ENCODE data around the gene PTPRD. TPM values are rescaled to one million over a fixed set of nuclear protein-coding genes. Genes with fewer than 3 reads are reported as not detected.

Gene PTPRD
- total and polyA plus RNA-seq, 2 of the 4 experiments (the other 2 are of a cell fraction): 0.07 to 0.18 TPM

DNA sequence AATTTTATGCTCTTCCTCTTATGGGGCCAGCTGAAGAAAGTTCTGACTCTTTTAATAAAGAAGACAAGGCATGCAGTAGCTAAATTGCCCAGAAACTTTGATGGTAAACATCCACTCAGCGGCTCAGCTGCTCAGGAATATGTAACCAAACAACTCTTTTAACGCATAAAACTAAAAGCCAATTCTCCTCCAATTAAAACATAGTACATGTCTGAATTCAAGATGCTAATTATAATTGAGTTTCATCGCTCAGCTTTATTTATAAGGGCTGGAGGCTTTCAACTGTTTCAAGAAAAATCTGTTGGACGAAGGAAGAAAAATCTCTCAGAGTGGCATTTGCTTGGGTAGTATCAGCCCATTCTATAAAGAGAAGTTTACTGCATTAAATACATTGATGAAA lies 359.5 kb downstream of the PTPRD start:
- no TSS peak for BruUV-seq (replicated peaks)
- Histone ChIP-seq H3K9ac (ENCODE audit: low read depth, low read length) (no peak overlapping the region), H3K4me1 (ENCODE audit: control insufficient read depth, insufficient read depth, low read length) (no peaks in the 10 kb centered on the region), H3K27ac (ENCODE audit: insufficient read depth, low read length) (no peak overlapping the region), H2BK5ac (ENCODE audit: low read depth, low read length, poor library complexity, severe bottlenecking) (no peak overlapping the region), H4K8ac (ENCODE audit: low read depth in 2 of 2, low read length in 2 of 2) (no peak overlapping the region), H3K4me2 (ENCODE audit: low read depth, low read length) (no peak overlapping the region), H3K36me3 (ENCODE audit: control insufficient read depth, insufficient read depth, low read length) (no peaks in the 10 kb centered on the region), H3K23ac (ENCODE audit: low read depth, low read length) (no peak overlapping the region), H2BK20ac (ENCODE audit: low read depth, low read length) (no peak overlapping the region), H3K79me1 (ENCODE audit: low read depth in 1 of 2, low read length in 2 of 2) (no peaks in the 10 kb centered on the region), H3K27me3 (ENCODE audit: control insufficient read depth, insufficient read depth, low read length) (no peaks in the 10 kb centered on the region), H2AFZ (replicated peaks; ENCODE audit: low read length, poor library complexity) (no peak overlapping the region), H3K4ac (ENCODE audit: low read depth, low read length) (no peak overlapping the region), H2AK5ac (ENCODE audit: low read depth, low read length) (no peak overlapping the region), H2BK15ac (ENCODE audit: low read depth, low read length) (no peak overlapping the region), H3K18ac (ENCODE audit: low read depth, low read length) (no peak overlapping the region), H4K20me1 (ENCODE audit: insufficient read depth, low read length) (no peaks in the 10 kb centered on the region), H2AK9ac (replicated peaks; ENCODE audit: low read depth, low read length, poor library complexity) (no peak overlapping the region), H4K91ac (ENCODE audit: insufficient read depth, low read depth, low read length) (no peak overlapping the region), H2BK120ac (ENCODE audit: low read depth, low read length) (no peak overlapping the region), H3K56ac (ENCODE audit: extremely low read depth, insufficient read depth, low read length) (no peak overlapping the region), H3K14ac (replicated peaks; ENCODE audit: low read depth, low read length) (no peak overlapping the region), H3K9me1 (ENCODE audit: insufficient read depth, low read length) (no peaks in the 10 kb centered on the region), H3K4me3 (ENCODE audit: insufficient read depth, low read depth, low read length) (no peak overlapping the region), H3K9me3 (ENCODE audit: control insufficient read depth, insufficient read depth, low read length) (no peaks in the 10 kb centered on the region), H4K5ac (ENCODE audit: low read depth, low read length) (no peak overlapping the region)
- intact Hi-C loops (cut with micrococcal nuclease) (no loop called here), in situ Hi-C loops (cut with MboI; ENCODE audit: low sequenced_read_pairs) (no loop called here), dilution Hi-C loops (cut with HindIII; ENCODE audit: low sequenced_read_pairs, unreplicated experiment) (no loop called here)
- ChIA-PET CTCF (no interaction called here), POLR2A (ENCODE audit: unreplicated experiment) (no interaction called here)
- no CpG with 5 or more reads among the region's 4 CpGs for WGBS, 2 experiments (ENCODE audit: extremely low coverage in 2 of 2, insufficient read length in 1 of 2)
- no peak for DNase-seq
- no peak for ATAC-seq (ENCODE audit: low read depth)
- TF ChIP-seq MAFK (IDR thresholded peaks at IDR 0.05; ENCODE audit: low read depth, low read length): no peak
- TF ChIP-seq POLR2A (IDR thresholded peaks at IDR 0.05; ENCODE audit: low read depth, low read length): no peak
- no peak for TF ChIP-seq RCOR1 (IDR thresholded peaks at IDR 0.05; ENCODE audit: insufficient replicate concordance, low read length)
- TF ChIP-seq, protein P1, sequence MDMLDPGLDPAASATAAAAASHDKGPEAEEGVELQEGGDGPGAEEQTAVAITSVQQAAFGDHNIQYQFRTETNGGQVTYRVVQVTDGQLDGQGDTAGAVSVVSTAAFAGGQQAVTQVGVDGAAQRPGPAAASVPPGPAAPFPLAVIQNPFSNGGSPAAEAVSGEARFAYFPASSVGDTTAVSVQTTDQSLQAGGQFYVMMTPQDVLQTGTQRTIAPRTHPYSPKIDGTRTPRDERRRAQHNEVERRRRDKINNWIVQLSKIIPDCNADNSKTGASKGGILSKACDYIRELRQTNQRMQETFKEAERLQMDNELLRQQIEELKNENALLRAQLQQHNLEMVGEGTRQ (IDR thresholded peaks at IDR 0.05; ENCODE audit: low read depth, low read length): no peak
- no peak for TF ChIP-seq RFX5 (IDR thresholded peaks at IDR 0.05; ENCODE audit: low read depth, low read length)
- TF ChIP-seq BHLHE40 (IDR thresholded peaks at IDR 0.05; ENCODE audit: low read depth, low read length): no peak
- no peak for TF ChIP-seq RAD21 (IDR thresholded peaks at IDR 0.05; ENCODE audit: low read length)
- no peak for TF ChIP-seq MAZ (IDR thresholded peaks at IDR 0.05; ENCODE audit: borderline replicate concordance, low read depth, low read length)
- TF ChIP-seq SMC3 (IDR thresholded peaks at IDR 0.05; ENCODE audit: low read depth, low read length): no peak
